ENCODE data around the gene TSFM.

DNA sequence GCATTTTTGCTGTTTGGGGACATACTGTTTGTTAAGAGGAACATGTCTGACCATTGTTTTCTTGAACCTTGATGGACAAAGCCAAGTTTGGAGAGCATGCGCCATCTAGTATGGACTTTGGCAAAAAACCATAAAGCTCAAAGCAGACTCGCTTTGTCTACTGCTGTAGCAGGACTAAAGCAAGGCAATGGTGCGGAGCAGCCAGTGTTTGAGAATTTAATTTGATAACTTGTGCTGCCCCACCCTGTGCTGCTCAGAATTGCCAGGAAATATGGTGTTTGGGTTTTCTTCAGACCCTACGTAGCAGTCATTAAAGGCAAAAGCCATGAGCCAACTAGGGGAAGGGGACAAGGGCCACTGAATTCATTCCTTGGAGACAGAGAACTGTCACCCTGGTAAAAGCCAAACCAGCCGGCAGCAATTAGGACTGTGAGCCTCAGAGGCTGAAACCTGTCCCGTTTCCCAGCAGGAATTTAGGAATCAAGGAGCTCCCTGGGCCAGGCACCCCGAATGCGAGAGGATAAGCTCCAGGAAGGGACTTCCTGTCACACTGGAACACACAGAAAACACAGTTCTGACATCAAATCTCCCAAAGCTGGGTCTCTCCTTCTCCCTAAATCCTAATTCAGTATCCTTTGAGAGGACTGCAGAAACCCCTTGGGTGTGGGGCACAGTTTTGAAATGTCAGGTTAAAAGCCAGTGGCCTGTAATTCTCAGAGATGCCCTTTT lies 34.8 kb downstream of the TSFM start:
- no peak for TF ChIP-seq POLR2A (IDR thresholded peaks at IDR 0.05)
- TF ChIP-seq, protein P1, sequence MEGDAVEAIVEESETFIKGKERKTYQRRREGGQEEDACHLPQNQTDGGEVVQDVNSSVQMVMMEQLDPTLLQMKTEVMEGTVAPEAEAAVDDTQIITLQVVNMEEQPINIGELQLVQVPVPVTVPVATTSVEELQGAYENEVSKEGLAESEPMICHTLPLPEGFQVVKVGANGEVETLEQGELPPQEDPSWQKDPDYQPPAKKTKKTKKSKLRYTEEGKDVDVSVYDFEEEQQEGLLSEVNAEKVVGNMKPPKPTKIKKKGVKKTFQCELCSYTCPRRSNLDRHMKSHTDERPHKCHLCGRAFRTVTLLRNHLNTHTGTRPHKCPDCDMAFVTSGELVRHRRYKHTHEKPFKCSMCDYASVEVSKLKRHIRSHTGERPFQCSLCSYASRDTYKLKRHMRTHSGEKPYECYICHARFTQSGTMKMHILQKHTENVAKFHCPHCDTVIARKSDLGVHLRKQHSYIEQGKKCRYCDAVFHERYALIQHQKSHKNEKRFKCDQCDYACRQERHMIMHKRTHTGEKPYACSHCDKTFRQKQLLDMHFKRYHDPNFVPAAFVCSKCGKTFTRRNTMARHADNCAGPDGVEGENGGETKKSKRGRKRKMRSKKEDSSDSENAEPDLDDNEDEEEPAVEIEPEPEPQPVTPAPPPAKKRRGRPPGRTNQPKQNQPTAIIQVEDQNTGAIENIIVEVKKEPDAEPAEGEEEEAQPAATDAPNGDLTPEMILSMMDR (IDR thresholded peaks at IDR 0.05 in 4 of 5, conservative IDR thresholded peaks at IDR 0.05 in 1 of 5), result no peak
